Stimulated activated CD8-positive, alpha-beta memory T cell treated with anti-CD3 and anti-CD28 coated beads, Interleukin-7, amount 100 ng/mL, for 24 hours (primary cell): ENCODE data around the gene EFHC1.
"Not testable (repeated sequence)": the region's sequence is repeated elsewhere in the genome, so short reads cannot be mapped to it uniquely, and the experiment has no call there.

Experiments used
- DNase-seq: peaks from one replicate; pipeline ENCODE4 v3.0.0-alpha.2; 2020; ENCODE audit warnings: low read depth

Gene EFHC1

GRCh38 chr6:52399511-52400312, 20.4 kb upstream of the EFHC1 start:
- DNase-seq: no peak

DNA sequence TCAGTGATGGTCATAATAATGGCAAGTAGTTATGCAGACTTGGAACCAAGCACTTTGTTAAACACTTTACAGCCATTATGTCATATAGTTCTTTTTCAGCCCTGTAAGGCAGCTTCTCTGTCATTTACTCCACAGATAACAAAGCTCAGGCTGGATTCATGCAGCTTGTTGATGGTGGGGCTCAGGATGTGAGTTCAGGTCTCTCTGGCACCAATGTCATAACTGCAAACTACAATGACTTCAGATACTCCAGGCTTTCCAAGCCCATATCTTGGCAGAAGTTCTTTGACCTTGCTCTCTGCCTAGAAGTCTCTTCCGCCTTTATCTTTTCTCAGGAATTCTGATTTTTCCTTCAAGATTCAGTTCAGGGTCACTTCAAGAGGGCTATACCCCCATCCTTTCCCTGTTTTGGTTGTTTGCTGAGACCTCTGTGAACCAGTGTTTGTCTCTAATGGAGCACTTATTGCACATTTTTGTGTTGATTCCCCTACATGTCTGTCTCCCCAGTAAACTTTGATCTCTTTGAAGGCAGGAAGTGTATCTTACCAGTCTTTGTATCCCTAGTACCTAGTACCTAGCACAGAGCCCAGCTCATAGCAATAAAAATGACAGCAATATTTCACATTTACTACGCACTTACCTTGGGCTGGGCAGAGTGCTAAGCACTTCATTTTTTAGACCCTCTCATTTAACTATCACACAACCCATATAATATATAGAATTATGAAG, 19.7 kb upstream of the EFHC1 start:
- DNase-seq: no peak

DNA sequence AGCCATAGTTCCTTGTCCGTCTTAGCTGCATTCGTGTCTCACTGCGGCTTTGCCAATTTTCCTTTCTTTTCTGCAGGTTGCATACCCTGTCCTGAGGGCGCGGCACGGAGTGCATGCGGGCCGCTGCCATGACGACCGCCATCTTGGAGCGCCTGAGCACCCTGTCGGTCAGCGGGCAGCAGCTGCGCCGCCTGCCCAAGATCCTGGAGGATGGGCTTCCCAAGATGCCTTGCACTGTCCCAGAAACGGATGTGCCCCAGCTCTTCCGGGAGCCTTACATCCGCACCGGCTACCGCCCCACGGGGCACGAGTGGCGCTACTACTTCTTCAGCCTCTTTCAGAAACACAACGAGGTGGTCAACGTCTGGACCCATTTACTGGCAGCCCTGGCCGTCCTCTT, 17.1 kb upstream of the EFHC1 start:
- no peak for DNase-seq

- DNase-seq: no peak
Measured at GRCh38 chr6:52403627-52404026, 16.5 kb upstream of the EFHC1 start.

GRCh38 chr6:52405243-52405642, 14.9 kb upstream of the EFHC1 start:
- DNase-seq: no peak

DNA sequence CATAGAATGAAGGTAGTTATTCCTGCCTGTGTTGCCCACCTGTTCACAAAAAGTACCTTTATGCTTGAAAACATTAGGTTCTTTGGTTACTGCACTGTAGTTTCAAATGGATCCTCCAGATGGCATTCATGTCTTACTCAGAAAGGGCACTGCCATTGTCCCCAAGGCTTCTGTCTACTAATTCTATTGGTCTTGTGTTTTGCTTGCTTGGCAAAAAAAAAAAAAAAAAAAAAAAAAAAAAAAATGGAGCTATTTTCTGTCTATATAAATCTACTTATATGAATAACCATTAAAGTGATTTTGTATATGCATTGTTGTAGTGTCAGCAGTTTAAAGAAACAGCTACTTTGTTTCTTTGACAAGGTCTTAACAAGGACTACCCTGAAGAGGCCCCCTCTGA, 12.7 kb upstream of the EFHC1 start:
- DNase-seq: no peak

- DNase-seq: no peak
Measured at GRCh38 chr6:52409499-52409898, 10.6 kb upstream of the EFHC1 start.

GRCh38 chr6:52410979-52411378, 9.2 kb upstream of the EFHC1 start:
- DNase-seq: no peak

DNA sequence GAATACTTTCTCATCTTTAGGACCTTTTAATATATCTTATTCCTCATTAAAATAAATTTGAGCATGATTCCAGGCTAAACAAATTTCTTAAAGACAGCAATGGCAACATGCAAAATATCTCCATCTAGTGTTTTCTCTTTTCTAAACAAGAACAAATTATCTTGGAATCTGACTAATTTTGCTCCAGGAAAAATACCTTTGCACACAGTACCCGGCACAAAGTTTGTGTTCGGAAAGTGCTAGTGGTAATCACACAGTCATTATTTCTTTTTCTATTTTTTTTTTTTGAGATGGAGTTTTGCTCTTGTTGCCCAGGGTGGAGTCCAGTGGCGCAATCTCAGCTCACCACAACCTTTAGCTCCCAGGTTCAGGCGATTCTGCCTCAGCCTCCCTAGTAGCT, 8.2 kb upstream of the EFHC1 start:
- no peak for DNase-seq

DNA sequence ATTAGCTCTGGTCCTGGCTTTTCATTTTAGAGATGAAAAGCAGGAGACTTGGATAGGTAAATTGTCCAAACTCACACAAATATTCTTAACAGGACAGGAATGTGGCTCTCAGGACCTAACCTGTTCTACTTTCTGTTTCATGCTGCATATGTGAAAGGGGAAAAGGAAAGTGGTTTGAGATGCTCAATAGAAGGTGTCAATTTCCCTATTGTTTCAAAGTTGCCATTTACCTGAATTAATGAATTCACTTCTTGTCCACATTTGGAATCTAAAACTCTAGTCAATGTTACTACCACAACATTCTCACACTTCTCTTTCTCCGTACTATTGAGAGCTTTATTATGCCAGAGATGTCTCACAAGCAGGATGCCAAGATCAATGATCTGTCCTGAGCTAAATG, 4.8 kb upstream of the EFHC1 start:
- no peak for DNase-seq

GRCh38 chr6:52415917-52416628, 4.1 kb upstream of the EFHC1 start:
- DNase-seq: no peak

GRCh38 chr6:52416629-52417151, 3.5 kb upstream of the EFHC1 start:
- DNase-seq: no peak

GRCh38 chr6:52417675-52418111, 2.4 kb upstream of the EFHC1 start:
- DNase-seq: no peak

GRCh38 chr6:52418606-52419005, 1.5 kb upstream of the EFHC1 start:
- no peak for DNase-seq

DNA sequence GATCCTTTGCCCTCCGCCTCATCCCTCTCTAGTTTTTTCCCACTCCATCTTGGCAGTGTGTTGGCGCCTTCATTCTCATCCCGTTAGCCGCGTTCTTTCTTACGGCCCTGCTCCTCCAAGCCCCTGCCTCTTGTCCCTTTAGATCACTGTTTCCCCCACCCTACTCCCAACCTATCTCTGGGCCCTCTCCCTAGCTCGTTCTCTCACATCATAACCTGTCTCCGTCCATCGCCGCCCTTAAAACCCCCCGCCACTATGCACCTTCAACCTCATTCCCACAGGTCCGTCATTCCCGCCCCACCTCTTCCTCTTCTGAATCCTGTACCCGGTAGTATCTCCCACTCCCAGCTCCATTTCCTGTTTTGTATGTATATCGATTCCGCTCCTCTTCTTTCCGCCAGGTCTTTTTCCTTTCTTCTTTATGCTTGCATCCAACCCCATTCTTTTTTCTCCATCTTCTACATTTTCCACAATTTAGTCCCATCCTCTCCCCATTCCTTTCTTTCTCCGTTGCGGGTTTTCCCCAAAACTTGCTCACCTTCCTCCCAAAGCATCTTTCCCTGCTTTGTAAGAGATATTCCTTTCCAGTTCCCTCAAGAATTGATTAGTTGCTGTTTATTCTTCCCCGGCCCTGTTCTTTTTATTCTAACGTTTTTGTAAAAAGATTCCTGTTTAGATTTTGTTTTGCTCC, 671 bp downstream of the EFHC1 start:
- DNase-seq: no peak

DNA sequence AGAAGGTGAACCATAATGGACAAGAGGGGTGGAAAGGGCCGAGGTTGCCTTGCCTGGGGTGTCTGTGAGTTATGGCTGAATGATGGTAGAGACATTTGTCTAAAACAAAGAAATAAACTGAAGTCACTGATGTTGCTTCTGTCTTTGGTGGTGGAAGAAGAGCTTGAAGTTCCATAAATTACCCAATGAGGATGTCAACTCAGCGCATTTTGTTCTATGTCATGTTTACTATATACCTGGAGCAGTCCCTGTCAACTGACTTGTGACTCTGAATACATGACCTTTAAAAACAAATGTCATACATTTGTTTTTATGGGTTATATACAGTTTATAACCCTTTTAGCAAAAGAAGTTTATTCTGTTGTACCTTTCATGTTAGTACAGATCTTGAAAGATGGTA, 2.0 kb downstream of the EFHC1 start:
- DNase-seq: no peak

DNA sequence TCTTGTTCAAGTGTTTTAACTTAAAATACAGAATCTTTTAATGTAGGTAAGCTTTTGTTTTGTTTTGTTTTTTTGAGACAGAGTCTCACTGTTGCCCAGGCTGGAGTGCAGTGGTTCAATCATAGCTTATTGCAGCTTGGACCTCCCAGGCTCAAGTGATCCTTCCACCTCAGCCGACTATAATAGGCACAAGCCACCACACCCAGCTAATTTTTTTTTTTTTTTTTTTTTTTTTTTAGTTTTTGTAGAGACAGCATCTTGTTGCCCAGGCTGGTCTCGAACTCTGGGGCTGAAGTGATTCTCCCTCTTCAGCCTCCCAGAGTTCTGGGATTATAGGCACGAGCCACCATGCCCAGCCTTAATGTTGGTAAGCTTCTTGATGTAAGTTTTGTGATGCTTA, 3.3 kb downstream of the EFHC1 start:
- DNase-seq: no peak

DNA sequence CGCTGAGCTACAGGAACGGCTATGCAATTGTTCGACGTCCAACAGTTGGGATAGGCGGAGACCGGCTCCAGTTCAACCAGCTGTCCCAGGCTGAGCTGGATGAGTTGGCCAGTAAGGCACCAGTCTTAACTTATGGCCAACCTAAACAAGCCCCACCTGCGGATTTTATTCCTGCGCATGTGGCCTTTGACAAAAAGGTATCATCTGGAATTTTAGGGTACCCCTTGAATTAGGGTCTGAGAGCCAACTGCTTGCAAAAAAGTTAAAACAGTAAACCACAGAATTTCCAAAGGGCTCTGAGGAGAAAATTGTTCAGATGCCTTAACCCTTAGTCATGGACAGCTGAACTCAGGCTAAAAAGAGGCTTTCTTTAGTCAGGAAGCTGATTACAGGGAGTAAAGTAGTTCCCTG, 3.8 kb downstream of the EFHC1 start:
- DNase-seq: no peak

DNA sequence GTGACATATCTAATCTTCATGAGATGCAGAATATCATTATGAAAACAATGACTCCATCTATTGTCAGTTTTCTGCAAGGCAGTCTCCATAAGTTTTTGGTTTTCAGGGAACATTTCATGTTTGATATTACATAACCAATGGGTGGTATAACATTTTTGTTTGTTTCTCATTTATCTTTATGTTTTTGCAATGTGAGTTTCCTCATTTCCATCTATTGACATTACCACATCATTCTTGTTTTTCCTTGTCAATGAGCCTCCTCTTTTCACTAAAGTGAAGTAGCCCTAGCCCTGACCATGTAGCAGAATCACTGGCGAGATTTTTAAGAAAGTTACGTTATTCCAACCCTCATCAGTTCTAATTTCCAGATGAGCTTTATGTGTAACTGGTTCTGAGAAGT, 4.4 kb downstream of the EFHC1 start:
- no peak for DNase-seq

DNA sequence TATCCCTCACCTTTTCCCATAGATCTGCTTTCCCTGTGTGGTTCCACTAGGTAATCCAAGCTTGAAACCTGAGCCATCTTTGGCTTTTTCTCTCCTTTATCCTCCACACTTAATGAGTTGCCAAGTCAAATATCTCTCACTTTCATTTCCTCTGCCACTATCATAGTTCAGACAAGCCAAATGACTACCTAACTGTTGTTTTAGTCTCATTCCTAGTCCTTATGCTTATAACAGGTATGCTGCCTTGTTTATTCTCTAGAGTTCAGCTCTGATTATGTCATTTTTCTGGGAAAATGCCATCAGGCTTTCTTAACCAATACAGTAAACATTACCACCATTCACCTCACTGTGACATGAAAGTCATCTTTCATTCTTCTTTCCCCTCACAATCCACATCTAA, 6.5 kb downstream of the EFHC1 start:
- DNase-seq: no peak

GRCh38 chr6:52433294-52433693, 13.2 kb downstream of the EFHC1 start:
- DNase-seq: not testable (repeated sequence)

DNA sequence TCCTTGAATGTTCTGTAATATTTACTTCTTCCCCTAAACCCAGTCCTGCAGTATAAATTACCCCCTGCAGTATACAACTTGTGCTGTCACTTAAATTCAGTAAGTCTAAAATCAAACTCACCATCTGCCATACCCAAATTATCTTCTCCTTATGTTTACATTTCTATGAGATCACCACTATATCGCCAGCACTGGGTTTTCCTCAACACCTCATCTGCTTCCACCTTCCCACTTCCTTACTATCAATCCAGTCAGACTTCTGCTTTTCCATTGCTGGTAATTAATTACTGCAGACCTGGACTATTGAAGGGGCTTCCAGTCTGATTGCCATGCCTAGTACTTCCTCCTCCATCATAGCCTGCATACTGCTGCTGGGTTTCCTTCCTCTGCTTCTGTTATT, 15.2 kb downstream of the EFHC1 start:
- DNase-seq: no peak
